LNCaP clone FGC (cell line): ENCODE results near the gene GPNMB.
A peak's percentile ranks its signal among the peaks of the same experiment; 100 is the strongest.

Experiments
- DNase-seq: peaks from one replicate; pipeline ENCODE4 v3.0.0-alpha.2; 2011; ENCODE audit warnings: low read depth
- H3K4me3 ChIP-seq: 2 replicates; pipeline ENCODE4 v1.5.1; 2011; ENCODE audit warnings: mild to moderate bottlenecking, low read depth, low read length, control low read depth
- TF ChIP-seq, protein P1 (sequence below): IDR thresholded peaks from 2 replicates; pipeline ENCODE4 v1.5.1; 2012; ENCODE audit warnings: mild to moderate bottlenecking; ENCODE audit not compliant: control insufficient read depth, insufficient read depth; ENCODE audit errors: extremely low read depth

The GPNMB gene

DNA sequence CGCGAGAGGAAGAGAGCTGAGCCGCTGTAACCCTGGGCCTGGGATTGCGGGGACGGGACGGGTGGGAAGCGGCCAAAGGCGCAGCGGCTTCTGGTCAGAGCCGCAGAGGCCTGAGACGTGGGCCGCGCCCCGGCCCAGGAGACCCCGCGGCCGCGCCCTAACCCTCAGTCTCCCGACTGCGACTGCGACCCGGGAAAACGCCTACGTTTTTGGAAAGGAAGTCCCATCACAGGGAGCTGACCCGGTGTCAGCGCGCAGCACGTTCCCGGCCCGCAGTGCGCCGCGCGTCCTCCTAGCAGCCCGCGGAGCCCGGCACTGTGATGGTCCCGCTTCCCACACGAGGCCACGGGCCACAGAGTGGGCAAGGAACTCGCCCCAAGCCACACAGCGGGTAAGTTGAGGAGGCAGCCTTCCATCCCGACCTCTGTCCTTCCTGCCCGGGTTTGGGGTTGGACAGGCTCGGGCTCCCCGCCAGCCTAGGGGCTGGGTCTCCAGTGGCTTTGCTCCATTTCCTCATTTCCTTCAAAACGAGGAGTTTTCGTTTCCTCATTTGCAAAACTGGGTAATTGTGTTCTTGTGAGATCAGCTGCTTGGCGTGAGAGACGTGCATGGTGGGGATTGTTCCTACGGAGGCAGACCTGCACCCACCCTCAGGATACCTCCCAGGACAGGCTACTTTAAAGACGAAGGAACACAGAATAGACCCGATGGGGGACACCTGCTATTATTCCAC is 1.2 kb downstream of the GPNMB start:
- no peak overlapping the region for H3K4me3 ChIP-seq
- TF ChIP-seq, protein P1, sequence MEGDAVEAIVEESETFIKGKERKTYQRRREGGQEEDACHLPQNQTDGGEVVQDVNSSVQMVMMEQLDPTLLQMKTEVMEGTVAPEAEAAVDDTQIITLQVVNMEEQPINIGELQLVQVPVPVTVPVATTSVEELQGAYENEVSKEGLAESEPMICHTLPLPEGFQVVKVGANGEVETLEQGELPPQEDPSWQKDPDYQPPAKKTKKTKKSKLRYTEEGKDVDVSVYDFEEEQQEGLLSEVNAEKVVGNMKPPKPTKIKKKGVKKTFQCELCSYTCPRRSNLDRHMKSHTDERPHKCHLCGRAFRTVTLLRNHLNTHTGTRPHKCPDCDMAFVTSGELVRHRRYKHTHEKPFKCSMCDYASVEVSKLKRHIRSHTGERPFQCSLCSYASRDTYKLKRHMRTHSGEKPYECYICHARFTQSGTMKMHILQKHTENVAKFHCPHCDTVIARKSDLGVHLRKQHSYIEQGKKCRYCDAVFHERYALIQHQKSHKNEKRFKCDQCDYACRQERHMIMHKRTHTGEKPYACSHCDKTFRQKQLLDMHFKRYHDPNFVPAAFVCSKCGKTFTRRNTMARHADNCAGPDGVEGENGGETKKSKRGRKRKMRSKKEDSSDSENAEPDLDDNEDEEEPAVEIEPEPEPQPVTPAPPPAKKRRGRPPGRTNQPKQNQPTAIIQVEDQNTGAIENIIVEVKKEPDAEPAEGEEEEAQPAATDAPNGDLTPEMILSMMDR, result no peak
- DNase-seq, result no peak

- DNase-seq, result no peak
- TF ChIP-seq, protein P1, result no peak
- H3K4me3 ChIP-seq, result no peak overlapping the region
Observed at GRCh38 chr7:23249486-23249885, 2.9 kb downstream of the GPNMB start.

- TF ChIP-seq, protein P1, result no peak
- no peak for DNase-seq
- no peak overlapping the region for H3K4me3 ChIP-seq
Observed at GRCh38 chr7:23254051-23254681, 7.6 kb downstream of the GPNMB start.

GRCh38 chr7:23256731-23257130 is 10.2 kb downstream of the GPNMB start:
- TF ChIP-seq, protein P1, result no peak
- no peak for DNase-seq
- no peak overlapping the region for H3K4me3 ChIP-seq

DNA sequence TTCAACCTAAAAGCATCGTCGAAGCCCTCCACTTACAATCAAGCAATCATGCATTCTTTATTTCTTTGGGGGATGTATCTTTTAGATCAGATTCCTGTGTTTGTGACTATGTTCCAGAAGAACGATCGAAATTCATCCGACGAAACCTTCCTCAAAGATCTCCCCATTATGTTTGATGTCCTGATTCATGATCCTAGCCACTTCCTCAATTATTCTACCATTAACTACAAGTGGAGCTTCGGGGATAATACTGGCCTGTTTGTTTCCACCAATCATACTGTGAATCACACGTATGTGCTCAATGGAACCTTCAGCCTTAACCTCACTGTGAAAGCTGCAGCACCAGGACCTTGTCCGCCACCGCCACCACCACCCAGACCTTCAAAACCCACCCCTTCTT is 13.8 kb downstream of the GPNMB start:
- no peak overlapping the region for H3K4me3 ChIP-seq
- DNase-seq, result no peak
- TF ChIP-seq, protein P1, result no peak

DNA sequence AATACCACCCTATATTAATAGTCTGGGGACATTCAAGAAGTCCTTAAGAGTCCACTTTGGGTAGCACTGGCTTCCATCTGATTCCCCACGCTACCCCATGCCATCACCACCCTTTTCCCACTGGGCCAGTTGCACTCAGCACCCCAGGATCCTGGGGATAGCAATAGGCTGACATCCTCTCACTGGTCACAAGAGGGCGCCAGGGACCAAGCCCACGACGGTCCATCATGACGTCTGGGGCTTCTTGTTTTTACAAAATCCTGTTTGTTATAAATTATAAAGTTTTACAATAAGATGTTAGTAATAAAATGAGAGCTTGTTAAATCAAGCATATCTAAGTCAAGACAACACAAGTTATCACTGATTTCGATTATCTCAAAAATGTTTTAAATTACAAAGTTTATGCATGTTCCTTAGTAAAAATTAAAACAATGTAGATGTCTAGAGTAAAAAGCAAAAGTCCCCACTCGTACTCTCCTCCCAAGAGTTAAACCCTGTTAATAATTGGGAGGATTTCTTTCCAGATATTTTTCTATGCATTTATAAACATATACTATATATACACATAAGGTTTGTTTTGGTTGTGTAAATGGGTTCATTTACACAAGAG is 15.4 kb downstream of the GPNMB start:
- DNase-seq, result no peak
- no peak overlapping the region for H3K4me3 ChIP-seq
- TF ChIP-seq, protein P1, result peak; percentile 86
